PC-3 (cell line): Measurements from ENCODE around the gene PAGE5.

ENCODE experiments used
- CTCF ChIP-seq: fragments of 300-600 bp; sonication (generic); conservative IDR thresholded peaks from 2 replicates; pipeline ENCODE4 v1.5.1; 2017; ENCODE audit warnings: antibody characterized with exemption, low read depth, mild to moderate bottlenecking, low read length
- EZH2phosphoT487 ChIP-seq: fragments of 300-600 bp; sonication (generic); IDR thresholded peaks from 2 replicates; pipeline ENCODE4 v1.6.1; 2018; ENCODE audit warnings: mild to moderate bottlenecking, antibody characterized with exemption, low read length, borderline replicate concordance

- TF ChIP-seq CTCF (no peak), EZH2phosphoT487 (no peak)
Measured at GRCh38 chrX:55220119-55220794, at the start of gene PAGE5.
